GOT3 (cell line): ENCODE measurements around the gene FHAD1.

Source experiments
- DNase-seq: peaks from one replicate; lab custom pipeline; 2025; ENCODE audit warnings: mixed read lengths; lab: John Stamatoyannopoulos, UW

The FHAD1 gene

DNA sequence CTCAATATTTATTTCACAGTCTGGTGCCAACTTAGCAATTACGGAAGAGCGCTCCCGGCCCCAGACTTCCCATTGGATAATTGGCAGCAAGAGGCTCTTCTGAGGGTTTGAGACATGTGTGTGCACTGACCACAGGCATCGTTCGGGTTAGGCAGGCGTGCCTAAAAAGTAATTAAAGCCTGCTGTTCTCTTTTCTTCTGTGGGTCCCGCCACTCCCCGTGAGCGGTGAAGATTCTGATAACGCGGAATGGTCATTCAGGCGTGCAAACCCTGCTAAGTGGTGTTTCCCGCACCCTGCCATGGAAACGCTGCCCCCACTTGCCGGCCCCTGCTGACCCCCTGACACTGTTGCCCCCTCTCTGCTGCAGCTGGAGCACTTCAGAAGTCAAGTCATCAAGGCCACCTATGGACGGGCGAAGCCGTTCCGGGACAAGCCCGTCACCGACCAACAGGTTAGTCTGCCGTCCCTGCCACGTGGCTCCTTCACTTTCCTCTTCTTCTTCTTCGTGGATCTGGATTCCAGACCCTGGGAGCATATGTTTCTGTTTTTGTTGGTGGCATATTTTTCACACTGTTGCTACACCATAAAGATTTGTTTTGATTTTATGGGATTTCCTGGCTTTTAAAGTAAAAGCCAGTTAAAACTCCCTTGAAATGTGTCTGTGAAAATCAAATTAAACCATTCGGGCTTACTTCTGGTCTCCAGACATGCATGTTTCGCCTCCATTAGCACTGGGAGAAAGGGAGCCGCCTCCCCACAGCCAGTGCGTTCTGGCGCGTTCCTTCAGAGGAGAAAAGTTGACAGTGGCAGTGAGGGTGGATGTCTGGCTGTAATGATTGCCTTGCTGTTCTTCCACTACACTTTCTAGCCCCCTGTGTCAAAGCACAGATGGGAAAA, 79.9 kb downstream of the FHAD1 start:
- no peak for DNase-seq

DNA sequence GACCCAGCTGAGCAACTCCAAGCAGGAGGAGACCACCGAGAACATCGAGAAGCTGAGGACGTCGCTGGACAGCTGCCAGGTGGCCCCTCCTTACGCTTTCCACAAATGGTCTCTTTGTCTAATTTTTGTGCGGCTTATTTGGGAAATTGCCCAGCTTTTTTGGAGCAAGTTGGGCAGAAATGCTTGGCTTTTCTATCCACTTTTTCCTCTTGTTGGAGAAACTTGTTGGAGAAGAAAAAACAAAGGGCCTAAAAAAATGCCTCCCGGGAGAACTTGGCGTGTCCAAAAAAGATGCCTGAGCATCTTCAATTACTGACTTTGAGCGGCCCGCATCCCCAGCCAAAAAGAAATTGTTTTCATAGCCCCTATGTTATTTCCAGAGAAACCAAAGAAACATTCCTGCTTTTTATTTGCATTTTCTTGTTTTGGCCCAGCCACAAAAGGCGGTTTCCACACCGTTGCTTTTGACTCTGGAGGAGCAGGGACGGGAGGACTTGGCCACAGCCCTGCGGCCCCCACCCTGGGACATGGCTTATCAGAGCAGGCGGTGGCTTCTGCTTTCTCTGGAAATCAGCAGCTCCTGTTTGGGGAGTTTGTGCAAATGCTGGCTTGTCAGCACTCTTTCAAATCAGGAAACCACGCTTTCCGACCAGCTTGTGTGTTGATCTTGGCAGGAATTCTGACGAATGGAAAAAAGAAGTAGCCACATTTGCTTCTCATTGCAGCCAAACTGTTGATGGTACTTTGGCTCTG, 81.5 kb downstream of the FHAD1 start:
- DNase-seq = no peak

DNA sequence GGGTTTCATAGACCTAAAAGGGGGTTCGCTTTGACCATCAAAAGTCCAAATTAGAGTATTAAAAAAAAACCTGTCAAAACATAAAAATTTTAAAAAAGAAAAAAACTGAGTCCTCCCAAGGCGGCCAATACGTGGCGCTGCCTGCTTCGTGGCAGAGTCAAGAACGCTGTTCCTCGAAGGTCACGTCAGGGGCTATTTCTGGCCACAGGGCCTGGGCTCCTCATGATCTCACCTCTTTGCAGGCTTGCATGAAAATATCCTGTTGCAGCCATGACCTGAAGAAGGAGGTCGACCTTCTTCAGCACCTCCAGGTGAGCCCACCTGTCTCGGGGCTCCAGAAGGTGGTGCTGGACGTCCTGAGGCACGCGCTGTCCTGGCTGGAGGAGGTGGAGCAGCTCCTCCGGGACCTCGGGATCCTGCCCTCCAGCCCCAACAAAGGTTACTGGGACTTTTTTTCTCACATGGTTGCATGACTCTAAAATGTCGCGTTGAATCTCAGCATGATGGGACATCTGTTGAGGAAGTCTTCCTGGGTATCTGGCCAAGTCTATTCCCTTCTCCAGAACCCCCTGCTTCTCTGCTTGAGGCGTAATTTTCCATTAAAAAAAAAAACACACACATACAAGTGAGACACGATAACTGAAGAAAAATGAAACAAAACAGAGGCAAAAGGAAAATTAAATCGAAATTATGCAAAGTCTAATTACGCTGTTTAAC, 82.2 kb downstream of the FHAD1 start:
- DNase-seq = no peak

DNA sequence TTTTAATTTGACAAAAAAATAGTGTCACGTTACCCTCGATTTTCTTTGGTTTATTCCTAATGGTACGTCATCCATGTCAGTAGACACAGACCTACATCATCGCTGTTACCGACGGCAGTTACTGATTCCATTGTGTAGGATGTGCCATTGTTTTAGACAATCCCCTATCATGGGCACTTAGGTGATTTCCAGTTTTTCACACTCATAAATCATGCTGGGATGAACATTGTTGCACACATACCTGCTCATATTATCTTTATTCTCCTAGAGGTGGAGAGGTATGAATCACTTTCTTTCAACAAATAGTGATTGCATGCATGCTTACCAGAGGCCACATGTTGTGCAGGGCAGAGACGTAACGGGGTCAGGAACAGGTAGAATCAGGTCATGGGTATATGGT, 83.0 kb downstream of the FHAD1 start:
- no peak for DNase-seq

DNA sequence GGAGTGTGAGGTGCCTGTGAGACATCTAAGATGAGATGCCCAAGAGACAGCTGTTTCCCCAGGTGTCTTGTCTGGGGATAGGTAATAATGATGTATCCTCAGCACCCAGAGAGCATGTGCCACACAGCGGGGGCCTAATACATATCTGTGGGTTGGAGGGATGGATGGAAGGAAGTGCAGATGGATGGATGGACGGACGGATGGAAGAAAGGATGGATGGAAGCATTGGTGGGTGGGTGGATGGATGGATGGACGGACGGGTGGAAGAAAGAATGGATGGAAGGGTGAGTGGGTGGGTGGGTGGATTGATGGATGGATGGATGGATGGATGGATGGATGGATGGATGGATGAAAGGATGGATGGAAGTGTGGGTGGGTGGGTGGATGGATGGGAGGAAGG, 84.2 kb downstream of the FHAD1 start:
- DNase-seq = no peak

DNA sequence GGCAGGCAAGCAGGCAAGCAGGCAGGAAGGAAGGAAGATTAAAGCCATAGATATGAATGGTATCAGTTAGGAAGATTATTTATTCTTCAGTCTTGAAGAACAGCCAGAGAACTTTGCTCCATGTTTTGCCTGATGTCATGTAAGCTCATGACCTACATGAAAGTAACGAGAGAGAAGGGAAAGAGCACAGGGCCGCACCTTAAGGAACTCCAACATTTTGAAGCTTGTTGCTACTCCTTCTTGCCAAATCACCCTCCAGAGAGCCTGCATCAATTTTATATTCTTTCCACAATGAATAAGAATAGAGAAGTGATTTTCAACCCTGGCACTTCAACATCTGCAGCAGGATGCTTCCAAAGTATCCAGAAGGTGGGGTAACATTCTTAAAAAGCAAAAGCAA, 84.7 kb downstream of the FHAD1 start:
- no peak for DNase-seq

DNA sequence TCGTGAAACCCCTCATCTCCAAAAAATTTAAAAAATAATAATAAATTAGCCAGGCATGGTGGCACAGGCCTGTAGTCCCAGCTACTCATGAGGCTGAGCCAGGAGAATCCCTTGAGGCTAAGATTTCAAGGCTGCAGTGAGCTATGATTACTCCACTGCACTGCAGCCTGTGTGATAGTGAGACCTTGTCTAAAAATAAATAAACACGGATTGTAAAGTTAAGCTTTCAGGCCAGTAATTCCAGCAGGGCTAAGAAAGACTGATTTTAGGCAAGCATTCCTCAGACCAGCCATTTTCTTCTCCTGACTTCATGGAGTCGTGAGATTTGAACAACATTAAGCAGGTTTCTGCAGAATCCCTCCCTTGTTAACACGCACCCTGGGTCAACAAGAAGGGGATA, 85.5 kb downstream of the FHAD1 start:
- DNase-seq = no peak

DNA sequence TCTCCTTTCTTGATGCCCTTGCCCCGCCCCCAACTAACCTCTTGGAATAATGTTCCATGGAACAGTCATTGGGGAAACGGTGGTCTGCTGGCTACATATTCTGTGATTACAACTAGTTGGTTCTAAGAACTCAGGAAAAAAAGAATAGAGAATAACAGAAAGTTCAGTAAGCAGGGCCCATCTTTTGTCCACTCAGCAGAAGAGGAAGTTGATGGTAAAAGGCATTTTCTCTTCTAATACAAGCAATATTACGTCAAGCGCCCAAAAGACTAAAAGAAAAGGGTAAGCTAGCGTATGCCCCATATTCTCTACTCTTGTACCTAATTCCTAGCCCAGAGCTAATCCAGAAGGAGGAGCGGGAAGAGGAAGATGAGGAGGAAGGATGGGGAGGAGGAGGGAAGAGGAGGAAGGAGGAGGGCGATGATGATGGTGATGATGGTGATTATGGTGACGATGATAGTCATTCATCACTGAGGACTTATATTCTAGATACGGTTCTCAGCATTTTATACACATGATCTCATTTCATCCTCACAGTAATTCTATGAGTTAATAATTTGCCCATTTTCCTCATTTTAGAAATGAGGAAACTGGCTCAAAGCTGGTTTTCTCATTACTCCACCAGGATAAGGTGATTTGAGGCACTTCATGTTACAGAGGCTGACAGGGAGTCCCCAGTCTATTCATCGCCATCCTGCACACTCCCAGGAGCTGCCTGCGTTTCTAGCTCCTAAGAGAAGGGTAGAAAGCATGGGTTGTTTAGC, 86.1 kb downstream of the FHAD1 start:
- DNase-seq = no peak

DNA sequence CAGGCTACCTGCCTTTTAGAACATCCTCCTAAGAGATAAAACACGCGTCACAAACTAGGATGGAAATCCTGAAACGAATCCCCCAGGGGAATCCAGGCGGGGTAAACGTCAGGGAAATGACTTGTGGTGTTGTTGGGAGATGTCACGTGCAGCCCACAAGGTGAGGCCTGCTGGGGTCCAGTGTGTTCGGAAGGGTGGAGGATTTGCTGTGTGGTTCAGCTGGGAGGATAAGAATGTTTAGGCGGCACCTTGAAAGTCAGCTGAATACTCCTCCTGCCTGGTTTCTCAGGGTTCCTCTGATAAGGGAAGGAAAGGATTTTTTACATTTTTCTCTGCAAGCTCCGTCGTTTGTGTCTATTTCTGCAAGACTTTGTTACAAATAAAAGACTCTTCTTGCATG, 88.0 kb downstream of the FHAD1 start:
- DNase-seq = no peak

DNA sequence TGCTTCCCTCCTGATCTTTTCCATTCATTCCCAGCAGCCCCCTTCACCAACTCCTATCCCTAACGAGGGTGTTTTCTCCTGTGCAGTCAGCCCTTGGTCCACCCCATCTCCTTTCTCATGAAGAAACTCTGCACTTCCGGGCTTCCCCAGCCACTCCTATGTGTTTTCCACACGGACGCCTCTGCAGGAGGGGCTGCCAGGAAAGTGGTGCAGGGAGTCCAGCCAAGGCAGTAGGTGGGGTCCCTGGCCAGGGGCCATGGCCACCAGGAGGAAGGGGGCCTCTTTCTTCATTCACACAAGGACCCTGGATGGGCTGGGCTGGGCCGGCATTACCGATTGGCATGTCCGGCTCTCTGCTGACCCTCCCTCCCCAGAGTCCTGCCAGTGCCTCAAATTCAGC, 89.8 kb downstream of the FHAD1 start:
- no peak for DNase-seq

DNA sequence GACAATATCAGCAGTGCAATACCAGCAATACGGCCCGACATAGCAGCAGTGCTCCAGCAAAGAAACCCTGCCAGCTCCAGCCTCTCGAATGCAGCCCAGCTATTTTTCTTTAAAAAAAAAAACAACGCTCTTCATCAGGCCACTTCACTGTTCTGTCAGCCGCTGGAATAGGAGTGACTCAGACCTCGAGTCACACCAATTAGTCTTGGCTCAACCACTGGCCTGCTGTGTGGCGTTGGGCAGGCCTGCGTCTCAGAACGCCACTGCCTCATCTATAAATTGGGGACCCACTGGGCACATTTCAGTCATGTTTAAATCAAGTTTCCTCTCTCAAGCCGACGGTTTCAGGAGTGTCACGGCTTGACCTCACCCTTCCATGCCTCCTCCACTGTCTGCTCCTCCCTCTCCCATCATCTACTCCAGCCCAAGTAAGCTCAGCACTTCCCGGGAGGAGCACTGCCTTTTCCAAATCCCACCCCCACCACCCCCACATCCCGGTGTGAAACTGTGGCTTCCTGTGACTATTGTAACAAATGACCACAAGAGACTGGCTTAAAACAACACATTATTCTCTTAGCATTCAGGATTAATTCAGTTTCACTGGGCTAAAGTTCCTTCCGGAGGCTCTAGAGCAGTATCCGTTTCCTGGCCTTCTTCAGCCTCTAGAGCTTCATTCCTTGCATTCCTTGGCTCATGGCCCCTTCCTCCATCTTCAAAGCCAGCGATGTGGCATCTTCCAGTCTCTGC, 90.8 kb downstream of the FHAD1 start:
- DNase-seq = no peak

DNA sequence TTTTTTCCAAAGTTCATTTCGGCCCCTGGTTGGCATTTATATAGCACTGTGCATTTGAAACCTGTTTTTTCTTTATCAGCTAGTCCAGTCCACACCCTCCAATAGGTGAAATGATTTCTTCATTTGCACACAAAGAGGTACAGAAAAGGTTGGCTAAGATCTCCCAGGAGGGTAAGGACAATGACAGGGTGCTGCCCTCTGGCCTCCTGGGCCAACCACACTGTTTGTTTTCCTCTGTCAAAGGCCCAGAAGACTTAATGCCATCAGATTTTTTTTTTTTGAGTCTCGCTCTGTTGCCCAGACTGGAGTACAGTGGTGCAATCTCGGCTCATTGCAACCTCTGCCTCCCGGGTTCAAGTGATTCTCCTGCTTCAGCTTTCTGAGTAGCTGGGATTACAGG, 92.5 kb downstream of the FHAD1 start:
- DNase-seq = no peak

DNA sequence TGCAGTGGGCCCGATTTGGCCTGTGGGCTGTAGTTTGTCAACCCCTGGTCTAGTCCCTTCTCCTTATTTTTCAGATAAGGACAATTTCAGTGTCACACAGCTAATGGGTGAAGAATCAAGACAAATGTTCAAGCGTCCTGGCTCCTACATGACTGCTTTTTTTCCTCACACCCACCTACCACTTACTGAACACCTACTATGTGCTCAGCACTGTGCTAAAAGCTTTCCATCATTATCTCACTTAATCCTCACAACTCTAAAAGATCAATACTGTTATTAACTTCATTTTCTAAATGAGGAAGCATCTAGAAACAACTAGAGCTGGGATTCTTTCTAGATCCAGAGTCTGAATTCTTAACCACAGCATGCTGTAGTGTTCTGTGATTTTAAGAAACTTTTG, 94.2 kb downstream of the FHAD1 start:
- DNase-seq = no peak

DNA sequence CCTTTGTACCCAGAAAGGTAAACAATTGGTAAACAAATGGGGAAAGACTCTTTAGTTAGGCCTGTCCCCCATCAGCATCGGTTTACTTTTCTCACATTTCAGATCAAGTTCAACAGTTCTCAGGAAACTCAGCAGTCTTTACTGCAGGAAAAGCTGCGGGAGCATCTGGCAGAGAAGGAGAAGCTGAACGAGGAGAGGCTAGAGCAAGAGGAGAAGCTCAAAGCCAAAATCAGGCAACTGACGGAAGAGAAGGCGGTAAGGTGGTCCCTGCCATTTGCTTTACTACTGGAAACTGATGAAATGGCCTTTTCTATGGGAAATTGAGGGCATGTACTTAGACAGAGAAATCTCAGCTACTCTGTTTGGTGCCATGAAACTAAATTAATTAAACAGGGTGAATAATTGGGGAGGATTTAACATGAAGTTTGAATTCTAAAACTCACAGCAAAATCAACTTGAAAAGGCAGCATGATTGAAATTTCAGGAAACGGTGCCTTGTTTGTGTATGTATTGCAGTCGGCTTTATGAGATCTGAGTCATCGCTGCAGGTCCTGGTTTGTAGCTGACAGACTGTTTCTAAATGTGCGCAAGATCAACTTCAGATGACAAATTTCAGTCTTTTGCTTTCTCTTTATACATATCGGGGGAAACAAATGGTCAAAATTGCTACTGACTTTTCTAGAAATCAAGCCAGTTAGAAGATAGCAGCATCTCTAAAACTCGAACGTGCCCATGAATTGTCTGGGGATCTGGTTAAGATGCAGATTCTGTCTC, 94.8 kb downstream of the FHAD1 start:
- no peak for DNase-seq

DNA sequence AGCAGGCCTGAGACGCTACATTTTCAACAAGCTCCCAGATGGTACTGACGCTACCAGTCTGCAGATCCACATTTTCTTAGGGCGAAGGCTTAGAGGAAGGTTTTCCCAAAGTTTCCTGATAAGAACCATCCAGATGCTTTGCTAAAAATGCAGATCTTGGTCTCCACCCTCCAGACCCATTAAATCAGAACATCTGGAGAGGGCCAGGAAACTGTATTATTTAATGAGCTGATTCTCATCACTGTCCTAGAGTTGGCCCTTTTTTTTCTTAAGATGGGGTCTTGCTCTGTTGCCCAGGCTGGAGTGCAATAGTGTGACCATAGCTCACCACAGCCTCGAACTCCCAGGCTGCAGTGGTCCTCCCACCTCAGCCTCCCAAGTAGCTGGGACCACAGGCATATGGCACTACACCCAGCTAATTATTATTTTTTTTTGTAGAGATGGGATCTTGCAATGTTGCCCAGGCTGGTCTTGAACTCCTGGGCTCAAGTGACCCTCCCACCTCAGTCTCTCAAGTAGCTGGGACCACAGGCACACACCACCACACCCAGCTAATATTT, 95.5 kb downstream of the FHAD1 start:
- no peak for DNase-seq

DNA sequence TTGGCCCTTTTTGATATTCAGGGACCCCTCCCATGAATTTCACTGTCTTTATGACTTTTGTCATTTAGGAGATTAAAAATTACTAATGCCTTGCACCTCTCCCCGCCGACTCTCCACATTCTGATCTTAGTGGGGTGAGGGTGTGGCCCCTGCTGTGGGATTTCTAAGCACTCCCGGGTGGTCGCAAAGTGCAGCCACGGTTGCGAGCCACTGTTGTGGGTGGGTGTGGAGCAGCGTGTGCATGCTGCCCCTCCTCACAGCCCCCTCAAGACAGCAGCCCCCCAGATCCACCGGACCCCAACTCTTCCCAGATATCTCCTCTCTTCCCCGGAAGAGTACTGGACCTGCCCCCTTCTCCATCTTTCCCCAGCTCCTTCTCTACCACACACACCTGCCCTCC, 96.1 kb downstream of the FHAD1 start:
- DNase-seq = no peak

DNA sequence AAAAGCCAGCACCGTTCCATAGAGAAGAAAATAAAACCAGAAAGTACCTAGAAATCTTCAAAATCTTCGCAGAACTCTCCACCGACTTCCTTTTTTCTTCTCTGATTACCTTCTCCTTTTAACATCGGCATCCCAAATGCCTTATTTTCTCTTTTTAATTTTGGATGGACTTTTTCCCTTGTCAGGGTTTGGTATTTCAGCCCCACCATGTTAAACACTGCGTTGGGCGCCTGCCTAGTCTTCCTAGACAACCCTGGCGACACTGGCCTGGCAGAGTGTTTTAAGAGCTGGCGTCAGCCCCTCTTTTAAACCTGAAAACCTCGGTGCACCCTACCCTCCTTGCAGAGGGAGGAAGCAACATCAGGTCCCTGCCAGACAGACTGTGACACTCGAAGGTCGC, 96.7 kb downstream of the FHAD1 start:
- no peak for DNase-seq

DNA sequence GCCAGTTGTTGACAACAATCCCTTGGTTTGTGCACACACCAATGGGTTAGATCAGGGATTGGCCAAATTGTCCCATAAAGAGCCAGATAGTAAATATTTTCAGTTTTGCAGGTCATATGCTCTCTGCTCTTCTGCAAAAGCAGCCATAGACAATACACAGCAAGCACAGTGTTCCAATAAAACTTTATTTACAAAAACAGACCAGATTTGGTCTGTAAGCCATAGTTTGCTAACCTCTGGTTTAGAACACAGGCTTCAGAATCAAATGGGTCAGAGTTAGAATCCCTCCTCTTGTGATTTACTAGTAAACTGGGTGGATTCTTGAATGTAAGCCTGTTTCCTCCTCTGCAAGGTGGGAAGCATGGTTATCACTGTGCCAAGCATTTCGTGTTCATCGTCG, 97.4 kb downstream of the FHAD1 start:
- no peak for DNase-seq

DNA sequence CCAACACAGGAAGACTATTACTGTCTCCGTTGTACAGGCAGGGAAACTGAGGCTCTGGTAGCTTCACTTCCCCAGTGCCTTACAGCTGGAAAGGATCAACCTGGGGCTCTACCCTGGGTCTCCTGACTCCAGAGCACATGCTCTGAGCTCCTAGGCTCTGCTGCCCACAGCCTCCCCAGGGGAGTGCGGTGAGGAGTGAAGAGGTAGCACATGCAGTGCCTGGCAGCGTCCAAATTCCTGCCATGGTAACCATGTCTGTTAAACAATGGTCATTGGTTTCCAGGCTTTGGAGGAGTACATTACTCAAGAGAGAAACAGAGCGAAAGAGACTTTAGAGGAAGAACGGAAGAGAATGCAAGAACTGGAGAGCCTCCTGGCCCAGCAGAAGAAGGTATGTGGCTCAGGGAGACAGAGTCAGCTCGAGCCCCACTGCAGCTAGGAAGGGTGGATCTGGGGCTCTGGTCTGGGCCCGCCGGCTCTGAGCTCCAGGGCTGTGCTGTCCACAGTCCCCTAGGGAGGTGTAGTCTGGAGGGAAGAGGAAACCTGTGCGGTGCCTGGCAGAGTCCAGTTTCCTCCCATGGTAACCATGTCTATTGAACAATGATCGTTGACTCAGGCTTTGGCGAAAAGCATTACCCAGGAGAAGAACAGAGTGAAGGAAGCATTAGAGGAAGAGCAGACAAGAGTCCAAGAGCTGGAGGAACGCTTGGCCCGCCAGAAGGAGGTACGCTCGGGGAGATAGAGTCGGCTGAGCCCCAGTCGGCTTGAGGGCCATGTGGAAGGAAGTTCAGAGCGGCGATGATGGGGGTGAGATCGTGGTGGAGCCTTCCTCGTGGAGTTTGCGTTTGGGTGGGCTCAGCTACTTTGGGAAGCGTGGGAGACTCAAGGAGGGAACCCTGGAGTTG, 98.0 kb downstream of the FHAD1 start:
- no peak for DNase-seq
